Activated CD4-positive, CD25-positive, alpha-beta regulatory T cell treated with anti-CD3 and anti-CD28 coated beads, Interleukin-2, amount 50 U/mL, for 24 hours (primary cell): ENCODE measurements around the gene CYGB.
A peak's percentile ranks its signal among the peaks of the same experiment; 100 is the strongest.
"Not testable (repeated sequence)": the region's sequence is repeated elsewhere in the genome, so short reads cannot be mapped to it uniquely, and the experiment has no call there.

Experiments
- ATAC-seq, 2 donors: fragments of 150-1000 bp; cut with Tn5 transposase; one replicate each; pipeline ENCODE4 v1.10.0; 2021; ENCODE audit warnings: mild to moderate bottlenecking in 1 of 2, moderate library complexity in 1 of 2

Gene CYGB

DNA sequence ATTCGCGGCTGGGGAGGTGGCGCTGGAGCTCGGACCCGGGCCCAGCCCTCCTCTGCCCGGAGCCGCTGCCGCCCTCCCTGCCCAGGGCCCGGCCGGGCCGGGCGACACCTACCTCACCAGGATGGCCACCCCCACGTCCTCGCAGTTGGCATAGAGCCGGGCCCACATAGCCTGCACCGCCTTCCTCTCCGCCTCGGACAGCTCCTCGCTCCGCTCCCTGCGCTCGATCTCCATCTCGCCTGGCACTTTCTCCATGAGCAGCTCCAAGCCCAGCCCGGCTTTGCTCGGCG lies 276 bp downstream of the CYGB start:
- ATAC-seq: no peak

GRCh38 chr17:76536511-76537287 lies 810 bp downstream of the CYGB start:
- no peak for ATAC-seq

DNA sequence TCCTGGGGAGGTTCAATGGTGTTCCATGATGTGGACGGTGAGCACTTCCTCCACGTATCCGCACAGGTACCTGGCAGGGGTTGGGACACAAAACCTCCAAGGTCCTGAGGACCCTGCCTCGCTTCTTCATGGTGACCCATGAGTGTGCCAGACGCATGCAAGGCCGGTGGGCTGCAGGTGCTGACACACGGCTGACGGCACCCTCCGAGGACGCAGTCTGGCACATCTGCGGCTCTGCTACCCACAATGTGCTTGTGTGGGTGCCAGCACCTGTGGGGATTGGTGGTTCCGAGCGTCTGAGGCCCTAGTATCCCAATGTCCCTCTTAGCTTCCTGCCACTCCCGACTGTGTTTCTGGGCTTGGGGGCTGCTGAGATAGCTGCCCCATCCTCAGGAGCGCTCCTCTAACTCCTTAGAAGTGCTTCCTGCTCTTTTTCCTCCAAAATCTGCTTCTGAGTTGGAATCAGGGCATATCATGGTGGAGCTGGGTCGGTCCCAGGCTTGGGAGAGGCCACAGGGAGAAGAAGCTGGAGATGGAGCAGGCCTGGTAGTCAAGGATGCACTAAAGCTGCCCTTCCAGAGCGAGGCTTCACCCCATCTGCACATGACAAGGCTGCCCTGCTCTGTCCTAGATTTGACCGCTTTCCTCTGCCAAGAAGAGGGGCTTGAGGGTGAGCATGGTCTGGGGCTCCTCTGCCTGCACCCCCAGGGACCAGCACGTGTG lies 1.6 kb downstream of the CYGB start:
- ATAC-seq: no peak

DNA sequence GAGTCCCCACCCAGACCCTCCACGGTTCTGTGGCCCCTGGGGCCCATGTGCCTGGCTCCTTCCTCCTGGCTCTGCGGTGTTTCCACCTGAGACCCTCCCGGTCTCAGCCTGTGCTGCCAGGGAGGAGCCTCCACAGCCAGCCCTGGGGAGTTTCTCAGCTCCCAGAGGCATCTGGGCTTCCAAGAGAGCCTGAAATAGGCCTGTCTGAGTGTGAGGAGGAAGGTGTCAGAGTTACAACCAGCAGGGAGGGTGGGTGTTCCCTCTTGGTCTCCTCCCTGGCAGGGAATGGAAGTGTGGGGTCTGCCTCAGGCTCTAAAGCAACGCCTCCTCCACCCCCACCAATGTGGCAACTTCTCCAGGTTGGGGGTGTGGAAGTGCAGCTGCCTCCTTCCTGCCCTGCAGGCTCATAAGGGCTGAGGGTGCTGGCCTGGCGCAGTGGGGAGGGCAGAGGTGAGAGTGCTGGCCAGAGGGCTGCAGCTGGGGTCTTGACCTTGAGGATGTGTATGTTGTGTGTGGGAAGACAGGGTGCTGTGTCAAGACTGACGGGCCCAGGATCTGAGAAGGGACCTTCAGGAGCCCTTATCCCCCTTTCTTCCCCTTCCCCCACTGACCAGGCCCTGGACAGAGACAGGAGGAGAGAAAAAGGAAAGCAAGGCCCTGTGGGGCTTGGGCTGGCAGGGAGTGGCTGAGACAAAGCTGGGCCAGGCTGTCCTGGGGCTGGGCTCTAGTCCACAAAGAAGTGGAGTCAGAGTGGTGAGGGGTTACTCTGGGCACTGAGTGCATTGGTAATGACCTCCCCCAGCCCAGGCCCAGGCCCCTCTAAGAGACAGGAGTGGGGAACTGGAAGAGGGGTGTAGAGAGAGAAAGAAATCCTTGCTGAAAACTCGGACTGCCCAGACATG lies 2.4 kb downstream of the CYGB start:
- no peak for ATAC-seq

- not testable (repeated sequence) for ATAC-seq
These were observed 3.7 kb downstream of the CYGB start for GRCh38 chr17:76533640-76534359.

- ATAC-seq: no peak
These were observed 5.3 kb downstream of the CYGB start for GRCh38 chr17:76532072-76532651.

- no peak for ATAC-seq
These were observed 5.9 kb downstream of the CYGB start for GRCh38 chr17:76531486-76532038.

DNA sequence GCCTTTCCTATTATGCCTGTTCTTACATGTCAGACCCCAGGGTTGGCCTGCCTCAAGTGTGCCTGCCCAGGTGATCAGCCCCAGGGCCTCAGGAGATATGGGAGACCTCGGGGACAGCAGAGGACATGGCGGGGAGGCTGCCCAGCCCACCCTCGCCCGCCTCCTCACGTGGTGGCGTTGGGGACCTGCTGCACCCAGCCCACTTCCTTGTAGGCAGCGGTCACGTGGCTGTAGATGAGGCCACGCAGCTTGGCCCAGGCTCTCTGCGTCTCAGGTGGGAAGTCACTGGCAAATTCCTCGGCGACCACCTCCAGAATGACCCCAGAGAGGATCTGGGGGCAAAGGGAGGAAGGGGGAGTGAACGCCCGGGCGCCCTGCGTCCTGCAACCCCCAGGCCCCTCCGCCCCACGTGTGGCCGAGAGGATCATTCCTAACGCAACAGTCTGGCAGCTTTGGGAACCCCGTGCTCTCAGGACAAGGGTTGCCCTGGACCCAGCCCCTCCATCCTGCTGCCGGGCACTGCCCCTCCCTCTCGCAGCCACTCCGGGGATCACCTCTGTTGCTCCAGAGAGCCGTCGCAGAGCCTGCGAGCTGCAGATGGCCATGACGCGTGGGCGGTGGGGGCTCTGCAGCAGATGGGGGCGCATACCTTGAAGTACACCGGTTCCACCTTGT lies 6.6 kb downstream of the CYGB start:
- no peak for ATAC-seq

- ATAC-seq: no peak
These were observed 7.3 kb downstream of the CYGB start for GRCh38 chr17:76530095-76530723.

DNA sequence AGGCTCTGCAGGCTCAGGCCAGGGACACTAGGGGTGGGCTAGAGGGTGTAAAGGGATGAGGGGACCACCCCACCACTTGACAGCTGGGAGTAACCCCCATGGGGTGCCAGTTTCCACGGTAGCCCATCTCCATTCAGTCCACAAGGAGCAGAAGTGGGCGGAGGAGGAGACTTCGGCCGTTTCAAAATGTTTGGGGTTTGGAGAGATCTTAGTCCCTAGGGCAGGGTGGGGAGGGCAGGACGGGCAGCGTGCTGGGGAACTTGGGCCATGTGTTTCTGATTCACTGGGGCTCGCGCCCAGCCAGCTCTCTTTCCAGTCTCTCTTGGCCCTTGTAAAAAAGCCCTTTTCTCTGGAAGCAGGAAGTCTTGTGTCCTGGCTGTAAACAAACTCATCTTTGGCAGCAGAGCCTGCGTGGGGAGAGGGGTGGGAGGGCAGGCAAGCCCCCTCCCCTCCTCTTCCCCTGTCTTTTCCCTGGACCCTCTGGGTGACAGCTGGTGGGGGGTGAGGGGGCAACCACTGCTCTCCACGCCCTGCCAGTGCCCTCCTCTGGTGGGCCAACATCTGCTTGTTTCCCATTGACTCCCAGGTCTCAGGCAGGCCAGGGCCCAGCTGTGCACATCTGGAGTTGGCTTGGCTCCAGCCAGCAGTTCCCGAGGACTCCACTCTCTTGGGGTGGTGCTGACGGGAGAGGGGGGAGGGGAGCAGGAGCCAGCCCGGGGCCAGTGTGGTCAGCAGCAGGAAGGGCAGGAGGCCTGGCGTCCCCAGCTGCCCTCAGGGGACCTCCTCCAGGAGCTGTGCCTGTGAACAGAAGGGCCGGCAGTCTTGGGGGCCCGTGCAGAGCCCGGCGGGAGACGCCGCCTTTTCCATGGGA lies 8.1 kb downstream of the CYGB start:
- no peak for ATAC-seq

GRCh38 chr17:76528528-76529223 lies 8.8 kb downstream of the CYGB start:
- no peak for ATAC-seq

GRCh38 chr17:76528156-76528527 lies 9.4 kb downstream of the CYGB start:
- peak in 1 of 2 donors; percentile 15 for ATAC-seq

DNA sequence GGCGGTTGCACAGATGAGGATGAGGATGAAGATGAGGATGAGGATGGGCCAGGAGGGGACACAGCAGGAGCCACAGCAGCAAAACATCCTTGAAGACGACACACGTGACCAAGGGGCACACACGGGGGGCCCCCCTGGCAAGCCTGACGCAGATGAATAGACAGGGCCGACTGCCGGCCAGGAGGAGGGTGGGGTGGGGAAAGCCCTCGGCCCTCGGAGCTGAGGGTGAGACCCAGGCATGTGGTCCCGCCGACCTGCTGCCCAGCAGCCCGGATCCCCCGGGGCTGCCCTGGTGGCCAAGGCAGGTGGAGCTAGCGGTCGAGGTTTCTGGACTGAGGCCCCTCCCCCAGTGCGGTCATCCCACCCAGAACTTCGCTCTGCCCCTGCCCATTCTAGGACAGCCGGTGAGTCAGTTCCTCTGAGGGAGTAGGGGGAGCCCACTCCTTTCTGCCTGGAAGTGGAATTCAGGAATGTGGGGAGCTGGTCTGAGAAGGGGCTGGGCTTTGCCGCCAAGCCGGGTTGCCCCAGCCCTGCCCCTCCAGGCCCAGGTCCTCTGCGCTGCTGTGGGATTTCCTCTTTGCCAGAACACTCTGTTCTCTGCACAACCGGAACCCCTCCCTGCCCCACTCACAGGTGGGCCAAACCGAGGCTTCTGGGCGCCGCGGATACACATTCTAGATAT lies 9.9 kb downstream of the CYGB start:
- peak; percentile 40 to 52 for ATAC-seq

GRCh38 chr17:76527016-76527415 lies 10.5 kb downstream of the CYGB start:
- ATAC-seq: not testable (repeated sequence)

DNA sequence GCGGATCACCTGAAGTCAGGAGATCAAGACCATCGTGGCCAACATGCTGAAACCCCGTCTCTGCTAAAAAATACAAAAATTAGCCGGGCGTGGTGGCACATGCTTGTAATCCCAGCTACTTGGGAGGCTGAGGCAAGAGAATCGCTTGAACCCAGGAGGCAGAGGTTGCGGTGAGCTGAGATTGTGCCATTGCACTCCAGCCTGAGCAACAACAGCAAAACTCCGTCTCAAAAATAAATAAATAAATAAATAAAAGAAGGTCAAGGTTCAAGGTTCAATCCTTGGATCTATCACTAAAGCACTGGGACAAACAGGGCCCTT lies 12.0 kb downstream of the CYGB start:
- ATAC-seq: not testable (repeated sequence)

DNA sequence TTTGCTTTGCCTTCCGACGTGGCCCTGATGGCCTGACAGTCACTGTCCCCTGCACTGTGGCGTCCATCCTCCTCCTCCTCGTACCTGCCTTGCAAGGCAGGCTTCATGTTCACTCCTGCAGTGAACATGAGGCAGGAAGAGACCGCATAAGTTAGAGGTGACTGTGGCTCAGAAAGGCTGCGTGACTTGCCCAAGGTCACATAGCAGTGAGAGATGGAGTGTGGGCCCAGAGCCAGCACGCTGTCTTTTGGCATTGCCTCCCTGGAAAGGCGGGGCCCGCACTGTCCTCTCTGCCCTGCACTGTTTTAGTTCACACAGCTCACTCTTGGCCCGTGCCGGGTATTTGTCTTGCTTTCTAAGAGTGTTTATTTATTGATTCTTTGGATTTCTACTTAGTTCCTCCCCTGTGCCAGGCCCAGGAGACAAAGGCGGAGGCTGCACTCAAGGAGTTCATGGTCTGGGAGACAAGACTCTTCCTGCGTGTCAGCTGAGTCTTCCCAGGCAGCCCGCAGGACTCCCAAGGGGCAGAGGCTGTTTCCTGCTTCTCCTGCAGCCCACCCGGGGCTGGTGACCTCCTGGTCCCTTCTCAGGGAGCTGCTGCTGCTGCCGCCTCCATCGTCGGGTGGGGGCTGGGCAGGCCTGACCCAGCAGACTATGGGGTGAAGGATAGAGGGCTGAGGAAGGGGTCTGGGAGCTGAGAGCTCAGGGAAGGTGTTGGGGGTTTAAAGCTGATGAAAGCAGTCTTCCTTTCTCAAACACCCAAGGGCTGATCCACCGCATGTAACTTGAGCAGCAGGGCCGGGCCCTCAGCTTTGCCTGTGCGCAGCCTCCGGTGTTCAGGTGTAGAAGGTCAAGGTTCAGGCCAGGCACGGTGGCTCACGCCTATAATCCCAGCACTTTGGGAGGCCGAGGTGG lies 12.7 kb downstream of the CYGB start:
- ATAC-seq: no peak
